Body of pancreas (tissue), 4 donors: Measurements from ENCODE around the gene DDT.

ENCODE experiments used
- CTCF ChIP-seq, 7 experiments: fragments of 450-650 bp in 4 of 7; fragments of 200-600 bp in 3 of 7; sonication (generic) in 3 of 7; IDR thresholded peaks; one replicate each; pipeline ENCODE4 v1.5.1; 2016 to 2019; ENCODE audit warnings: antibody characterized with exemption in 7 of 7
- POLR2A ChIP-seq, 3 donors: fragments of 450-650 bp; IDR thresholded peaks; one replicate each; pipeline ENCODE4 v1.6.1; 2016; ENCODE audit warnings: antibody characterized with exemption in 3 of 3, mild to moderate bottlenecking in 2 of 3

- TF ChIP-seq CTCF (IDR thresholded peaks at IDR 0.05) (no peak), POLR2A (IDR thresholded peaks at IDR 0.05) (peak in 2 of 3 donors; percentile 8 to 11)
Measured at GRCh38 chr22:23970201-23970641, 4.0 kb downstream of the DDT start.
